Vagina (tissue), 2 donors: Measurements from ENCODE around the gene DAB1. TPM values are rescaled to one million over a fixed set of nuclear protein-coding genes. Genes with fewer than 3 reads are reported as not detected.

Experiments
- DNase-seq, 2 donors: peaks; one replicate each; pipeline ENCODE4 v3.0.0-alpha.2; 2017; ENCODE audit errors: extremely low spot score in 2 of 2
- H3K27ac ChIP-seq: fragments of 200-600 bp; sonication (generic); one replicate; pipeline ENCODE4 v1.5.1; 2019
- H3K27me3 ChIP-seq: fragments of 200-600 bp; sonication (generic); one replicate; pipeline ENCODE4 v1.5.1; 2019
- H3K36me3 ChIP-seq, 2 donors: fragments of 200-600 bp; sonication (generic); one replicate each; pipeline ENCODE4 v1.5.1; 2017 to 2019
- H3K4me1 ChIP-seq: fragments of 200-600 bp; sonication (generic); one replicate; pipeline ENCODE4 v1.5.1; 2019
- H3K4me3 ChIP-seq, 2 donors: fragments of 200-600 bp; sonication (generic); 1 replicate in 1 of 2; 2 replicates in 1 of 2; pipeline ENCODE4 v1.5.1; 2016 to 2019
- H3K9me3 ChIP-seq: fragments of 200-600 bp; sonication (generic); one replicate; pipeline ENCODE4 v1.5.1; 2019
- POLR2A ChIP-seq, 2 donors: fragments of 450-650 bp; IDR thresholded peaks; one replicate each; pipeline ENCODE4 v1.6.1; 2017; ENCODE audit warnings: antibody characterized with exemption in 2 of 2, mild to moderate bottlenecking in 2 of 2, moderate library complexity in 2 of 2
- POLR2AphosphoS5 ChIP-seq, 2 donors: sonication (generic); formaldehyde crosslinking; IDR thresholded peaks; one replicate each; pipeline ENCODE4 v1.9.0; 2017; ENCODE audit warnings: antibody characterized with exemption in 2 of 2, mild to moderate bottlenecking in 2 of 2, low read depth in 1 of 2; ENCODE audit not compliant: insufficient read depth in 1 of 2
- intact Hi-C: fragments of 100-400 bp; cut with DNase I; formaldehyde crosslinking; loops from one replicate; pipeline ENCODE4 v1.15.1; 2023
- total RNA-seq: library from RNA; depleted of rRNA; stranded (reverse); fragments of >200 nt; gene quantifications from one replicate; pipeline ENCODE4 v1.2.3, GENCODE V29; 2016
- TF ChIP-seq, protein P1 (sequence below), 3 experiments: fragments of 450-650 bp in 2 of 3; fragments of 200-600 bp in 1 of 3; sonication (generic) in 1 of 3; IDR thresholded peaks; one replicate each; pipeline ENCODE4 v1.5.1; 2017 to 2019; ENCODE audit warnings: antibody characterized with exemption in 3 of 3, mild to moderate bottlenecking in 2 of 3, moderate library complexity in 2 of 3

The DAB1 gene
- total RNA-seq, 1 donor from 2014 or later: 0.25 TPM

DNA sequence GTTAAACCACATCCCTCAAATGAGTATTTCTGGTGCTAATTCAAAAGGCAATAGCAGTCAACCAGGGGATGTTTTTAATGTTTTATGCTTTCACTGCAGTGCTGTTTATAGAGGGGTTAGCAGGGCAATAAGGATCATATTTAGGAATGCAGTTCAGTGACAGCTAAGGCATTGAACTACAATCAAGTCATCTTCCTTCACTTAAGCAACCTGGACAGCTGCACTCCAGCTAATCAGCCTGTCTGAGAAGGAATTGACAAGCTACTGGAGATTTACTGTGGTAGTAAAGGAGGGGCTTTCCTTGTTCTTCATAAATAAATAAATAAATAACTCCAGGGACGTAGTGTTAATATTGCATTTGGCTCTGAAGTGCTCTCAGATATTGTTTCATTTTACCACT, 93.9 kb downstream of the DAB1 start:
- intact Hi-C loops: loop anchor here (10.0 kb wide), 1 partner anchor 275 kb away; no protein-coding TSS in a partner anchor
- TF ChIP-seq POLR2A (IDR thresholded peaks at IDR 0.05) (no peak), POLR2AphosphoS5 (IDR thresholded peaks at IDR 0.05; ENCODE audit: insufficient read depth in 1 of 2, low read depth in 1 of 2) (no peak)
- TF ChIP-seq, protein P1, sequence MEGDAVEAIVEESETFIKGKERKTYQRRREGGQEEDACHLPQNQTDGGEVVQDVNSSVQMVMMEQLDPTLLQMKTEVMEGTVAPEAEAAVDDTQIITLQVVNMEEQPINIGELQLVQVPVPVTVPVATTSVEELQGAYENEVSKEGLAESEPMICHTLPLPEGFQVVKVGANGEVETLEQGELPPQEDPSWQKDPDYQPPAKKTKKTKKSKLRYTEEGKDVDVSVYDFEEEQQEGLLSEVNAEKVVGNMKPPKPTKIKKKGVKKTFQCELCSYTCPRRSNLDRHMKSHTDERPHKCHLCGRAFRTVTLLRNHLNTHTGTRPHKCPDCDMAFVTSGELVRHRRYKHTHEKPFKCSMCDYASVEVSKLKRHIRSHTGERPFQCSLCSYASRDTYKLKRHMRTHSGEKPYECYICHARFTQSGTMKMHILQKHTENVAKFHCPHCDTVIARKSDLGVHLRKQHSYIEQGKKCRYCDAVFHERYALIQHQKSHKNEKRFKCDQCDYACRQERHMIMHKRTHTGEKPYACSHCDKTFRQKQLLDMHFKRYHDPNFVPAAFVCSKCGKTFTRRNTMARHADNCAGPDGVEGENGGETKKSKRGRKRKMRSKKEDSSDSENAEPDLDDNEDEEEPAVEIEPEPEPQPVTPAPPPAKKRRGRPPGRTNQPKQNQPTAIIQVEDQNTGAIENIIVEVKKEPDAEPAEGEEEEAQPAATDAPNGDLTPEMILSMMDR (IDR thresholded peaks at IDR 0.05): no peak
- H3K36me3 ChIP-seq: no peaks in the 10 kb centered on the region
- no peaks in the 10 kb centered on the region for H3K9me3 ChIP-seq
- no peak overlapping the region for H3K27ac ChIP-seq
- no peaks in the 10 kb centered on the region for H3K4me1 ChIP-seq
- no peak for DNase-seq
- H3K4me3 ChIP-seq: no peak overlapping the region
- H3K27me3 ChIP-seq: no peaks in the 10 kb centered on the region

DNA sequence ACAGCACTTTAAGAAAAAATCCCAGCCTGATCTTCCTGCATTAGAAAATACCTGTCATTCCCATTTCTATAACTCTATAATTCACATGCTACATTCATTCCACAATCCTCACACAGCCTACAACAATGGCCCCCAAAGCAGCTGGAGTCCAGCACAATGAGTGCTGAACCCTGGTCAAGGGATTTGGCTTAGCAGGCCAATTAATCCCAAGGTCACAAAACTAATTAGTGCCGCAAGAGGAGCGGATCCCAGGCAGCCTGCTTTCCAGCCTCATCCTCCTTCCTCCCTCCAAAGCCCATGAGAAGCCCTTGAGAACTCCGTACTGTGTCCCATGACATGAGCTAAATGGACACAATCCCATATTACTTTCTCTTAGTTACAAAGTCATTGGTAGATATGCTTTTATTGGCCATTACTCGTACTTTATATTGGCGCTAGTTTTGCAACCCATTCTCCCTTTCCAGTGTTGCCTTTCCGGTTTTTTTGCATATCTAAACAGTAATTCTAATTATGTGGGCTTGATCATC, 94.8 kb downstream of the DAB1 start:
- intact Hi-C loops: loop anchor here (10.0 kb wide), 1 partner anchor 276 kb away; no protein-coding TSS in a partner anchor
- no peak overlapping the region for H3K4me3 ChIP-seq
- H3K4me1 ChIP-seq: no peaks in the 10 kb centered on the region
- H3K27me3 ChIP-seq: no peaks in the 10 kb centered on the region
- no peak for DNase-seq
- TF ChIP-seq, protein P1 (IDR thresholded peaks at IDR 0.05): no peak
- TF ChIP-seq POLR2A (IDR thresholded peaks at IDR 0.05) (no peak), POLR2AphosphoS5 (IDR thresholded peaks at IDR 0.05; ENCODE audit: insufficient read depth in 1 of 2, low read depth in 1 of 2) (no peak)
- no peaks in the 10 kb centered on the region for H3K9me3 ChIP-seq
- no peaks in the 10 kb centered on the region for H3K36me3 ChIP-seq
- H3K27ac ChIP-seq: no peak overlapping the region

DNA sequence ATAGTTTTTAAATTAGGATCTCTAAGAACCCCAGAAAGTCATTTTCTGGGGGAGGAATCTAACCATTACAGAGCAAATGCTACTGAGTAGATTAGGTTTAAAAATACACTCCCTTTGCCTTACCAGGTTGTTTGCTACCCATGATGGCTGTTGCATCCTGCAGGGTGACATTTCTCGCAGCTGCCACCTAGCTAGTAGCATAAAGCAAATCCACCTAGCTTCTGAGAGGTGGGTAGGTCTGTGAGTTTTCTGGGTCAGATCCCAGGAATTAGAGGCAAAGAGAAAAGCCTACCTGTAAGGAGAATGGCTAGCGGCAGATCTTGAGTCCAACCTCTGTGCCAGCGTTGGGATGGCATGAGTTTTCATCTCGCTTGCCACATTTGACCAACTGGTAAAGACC, 95.9 kb downstream of the DAB1 start:
- Histone ChIP-seq H3K27ac (no peak overlapping the region), H3K4me1 (no peaks in the 10 kb centered on the region), H3K9me3 (no peaks in the 10 kb centered on the region), H3K4me3 (no peak overlapping the region), H3K27me3 (no peaks in the 10 kb centered on the region), H3K36me3 (no peaks in the 10 kb centered on the region)
- intact Hi-C loops: loop anchor here (10.0 kb wide), 1 partner anchor 277 kb away; no protein-coding TSS in a partner anchor
- no peak for DNase-seq
- TF ChIP-seq, protein P1 (IDR thresholded peaks at IDR 0.05): no peak
- TF ChIP-seq POLR2AphosphoS5 (IDR thresholded peaks at IDR 0.05; ENCODE audit: insufficient read depth in 1 of 2, low read depth in 1 of 2) (no peak), POLR2A (IDR thresholded peaks at IDR 0.05) (no peak)

DNA sequence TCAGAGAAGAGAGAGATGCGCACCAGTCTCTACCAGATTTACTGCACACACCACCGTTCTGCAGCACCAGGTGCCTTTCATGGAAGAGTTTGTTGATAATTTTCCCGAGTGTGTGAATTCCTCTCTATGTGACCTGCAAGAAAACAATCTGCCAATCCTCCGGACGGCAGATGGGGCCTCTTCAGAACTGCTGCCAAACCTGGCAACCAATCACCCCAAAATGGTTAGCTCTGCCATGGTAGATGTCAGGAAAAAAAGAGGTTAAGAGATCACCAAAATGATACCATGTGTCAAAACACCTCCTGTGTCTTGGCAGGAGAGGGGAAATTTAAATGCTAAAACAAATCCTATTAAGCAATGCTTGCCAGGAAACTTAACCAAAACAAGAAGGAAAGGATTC, 96.5 kb downstream of the DAB1 start:
- no peak for DNase-seq
- TF ChIP-seq POLR2A (IDR thresholded peaks at IDR 0.05) (no peak), POLR2AphosphoS5 (IDR thresholded peaks at IDR 0.05; ENCODE audit: insufficient read depth in 1 of 2, low read depth in 1 of 2) (no peak)
- TF ChIP-seq, protein P1 (IDR thresholded peaks at IDR 0.05): no peak
- Histone ChIP-seq H3K27me3 (no peaks in the 10 kb centered on the region), H3K27ac (no peak overlapping the region), H3K4me1 (no peaks in the 10 kb centered on the region), H3K36me3 (no peaks in the 10 kb centered on the region), H3K9me3 (no peaks in the 10 kb centered on the region), H3K4me3 (no peak overlapping the region)
- intact Hi-C loops: loop anchor here (10.0 kb wide), 1 partner anchor 277 kb away; no protein-coding TSS in a partner anchor

DNA sequence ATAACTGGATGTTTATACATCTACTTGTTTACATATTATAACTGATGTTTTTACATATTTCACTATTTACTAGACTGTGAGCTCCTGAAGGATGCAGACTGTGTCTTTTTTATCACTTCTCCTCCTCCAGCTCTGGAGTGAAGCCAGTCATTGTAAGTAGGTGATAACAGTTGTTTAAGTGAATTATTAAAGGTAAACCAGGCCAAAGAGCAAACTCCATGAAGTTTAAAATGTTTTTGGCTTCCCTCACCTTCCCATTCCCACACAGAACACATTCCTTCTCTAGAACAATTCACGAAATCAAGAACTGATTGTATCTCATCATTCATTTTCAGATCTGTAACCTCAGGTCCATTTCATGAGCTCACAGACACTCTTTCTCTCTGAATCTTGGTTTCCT, 98.3 kb downstream of the DAB1 start:
- no peak overlapping the region for H3K4me3 ChIP-seq
- H3K4me1 ChIP-seq: no peaks in the 10 kb centered on the region
- intact Hi-C loops: loop anchor here (10.0 kb wide), 1 partner anchor 279 kb away; no protein-coding TSS in a partner anchor
- H3K27ac ChIP-seq: no peak overlapping the region
- H3K27me3 ChIP-seq: no peaks in the 10 kb centered on the region
- no peaks in the 10 kb centered on the region for H3K36me3 ChIP-seq
- TF ChIP-seq POLR2A (IDR thresholded peaks at IDR 0.05) (no peak), POLR2AphosphoS5 (IDR thresholded peaks at IDR 0.05; ENCODE audit: insufficient read depth in 1 of 2, low read depth in 1 of 2) (no peak)
- TF ChIP-seq, protein P1 (IDR thresholded peaks at IDR 0.05): no peak
- H3K9me3 ChIP-seq: no peaks in the 10 kb centered on the region
- DNase-seq: no peak
